KMS-11 (cell line): ENCODE measurements around the gene NELFB.

Experiments
- H2AFZ ChIP-seq: fragments of 200-600 bp; sonication (generic); 2 replicates; pipeline ENCODE4 v1.6.1; 2016; ENCODE audit warnings: antibody characterized with exemption, mixed run types, low read depth
- H3K27ac ChIP-seq: fragments of 200-600 bp; sonication (generic); 2 replicates; pipeline ENCODE4 v1.6.1; 2016; ENCODE audit warnings: mild to moderate bottlenecking, mixed run types
- H3K27me3 ChIP-seq: fragments of 200-600 bp; sonication (generic); 2 replicates; pipeline ENCODE4 v1.6.1; 2017; ENCODE audit warnings: mild to moderate bottlenecking, low read depth, mixed run types, moderate library complexity; ENCODE audit not compliant: insufficient read depth
- H3K36me3 ChIP-seq: fragments of 200-600 bp; sonication (generic); 2 replicates; pipeline ENCODE4 v1.6.1; 2017; ENCODE audit warnings: mild to moderate bottlenecking, mixed run types; ENCODE audit not compliant: insufficient read depth
- H3K4me1 ChIP-seq: fragments of 200-600 bp; sonication (generic); 2 replicates; pipeline ENCODE4 v1.6.1; 2016; ENCODE audit warnings: mild to moderate bottlenecking, low read depth, mixed run types; ENCODE audit not compliant: poor library complexity, severe bottlenecking
- H3K4me2 ChIP-seq: fragments of 200-600 bp; sonication (generic); 2 replicates; pipeline ENCODE4 v1.7.0; 2016; ENCODE audit warnings: mild to moderate bottlenecking, mixed run types
- H3K4me3 ChIP-seq: fragments of 200-600 bp; sonication (generic); IDR thresholded peaks from 2 replicates; pipeline ENCODE4 v1.6.1; 2017; ENCODE audit warnings: low read depth, low read length, mixed read lengths; ENCODE audit not compliant: insufficient read depth
- H3K79me2 ChIP-seq: fragments of 200-600 bp; sonication (generic); 2 replicates; pipeline ENCODE4 v1.6.1; 2016; ENCODE audit warnings: low read depth, mixed run types; ENCODE audit not compliant: insufficient read depth
- H3K9ac ChIP-seq: fragments of 200-600 bp; sonication (generic); 2 replicates; pipeline ENCODE4 v1.6.1; 2016; ENCODE audit warnings: mild to moderate bottlenecking, mixed run types
- H4K20me1 ChIP-seq: fragments of 200-600 bp; sonication (generic); 2 replicates; pipeline ENCODE4 v1.6.1; 2016; ENCODE audit warnings: mild to moderate bottlenecking, mixed run types; ENCODE audit not compliant: insufficient read depth
- TF ChIP-seq, protein P1 (sequence below): fragments of 200-600 bp; sonication (generic); conservative IDR thresholded peaks from 2 replicates; pipeline ENCODE4 v1.6.1; 2017; ENCODE audit warnings: low read depth, mild to moderate bottlenecking, antibody characterized with exemption, low read length, moderate library complexity, mixed read lengths

NELFB gene

DNA sequence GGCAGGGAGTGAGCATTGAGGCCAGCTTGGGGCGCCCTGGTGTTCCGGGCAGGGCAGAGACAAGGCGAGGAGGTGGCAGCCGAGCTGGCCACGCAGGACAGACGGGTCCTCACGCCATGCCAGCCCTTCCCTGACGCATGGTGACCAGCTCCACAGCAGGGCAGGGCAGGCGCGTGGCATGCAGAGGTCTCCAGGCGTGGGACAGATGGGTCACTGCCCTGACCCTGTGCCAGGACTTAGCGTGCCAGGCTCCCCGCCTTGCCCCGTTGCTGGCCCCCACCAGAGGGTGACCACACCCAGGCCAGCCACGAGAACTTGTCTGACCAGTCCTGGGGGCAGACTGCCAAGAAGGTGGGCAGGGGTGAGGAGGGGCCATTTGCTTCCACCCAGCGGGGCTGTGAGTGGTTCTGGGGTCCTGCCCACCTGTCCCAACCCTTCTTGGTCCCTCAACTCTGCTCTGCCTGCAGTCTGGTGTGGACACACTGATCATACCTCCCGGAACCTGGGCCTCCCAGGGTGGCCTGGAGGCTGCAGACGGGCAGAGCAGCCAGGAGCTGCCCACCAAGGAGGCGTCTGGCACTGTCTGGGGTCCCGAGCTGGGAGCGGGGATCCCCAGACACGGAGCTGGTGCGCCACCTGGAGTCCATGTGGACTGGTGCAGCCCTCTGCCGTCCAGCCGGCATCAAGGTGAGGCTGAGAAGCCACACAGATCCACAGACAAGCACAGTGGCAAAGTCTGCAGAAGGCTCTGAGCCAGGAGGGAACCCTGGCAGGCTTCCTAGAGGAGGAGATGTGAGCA, 27.9 kb upstream of the NELFB start, which contains the start of gene RNF224:
Gene RNF224, plus strand, starts transcription at position 449 of the 799 bp plus-strand sequence. CDS start 834 bp downstream, outside the sequence.
- no peaks in the 10 kb centered on the region for H3K79me2 ChIP-seq
- H2AFZ ChIP-seq, result no peak within 1 kb of the TSS; the same call in 1 of the 2 replicates
- peaks cover 10% of the 10 kb centered on the region for H3K4me1 ChIP-seq
- H3K27me3 ChIP-seq, result peaks cover 33% of the 10 kb centered on the region
- H3K4me2 ChIP-seq, result no peak within 1 kb of the TSS
- H4K20me1 ChIP-seq, result no peaks in the 10 kb centered on the region
- TF ChIP-seq, protein P1, sequence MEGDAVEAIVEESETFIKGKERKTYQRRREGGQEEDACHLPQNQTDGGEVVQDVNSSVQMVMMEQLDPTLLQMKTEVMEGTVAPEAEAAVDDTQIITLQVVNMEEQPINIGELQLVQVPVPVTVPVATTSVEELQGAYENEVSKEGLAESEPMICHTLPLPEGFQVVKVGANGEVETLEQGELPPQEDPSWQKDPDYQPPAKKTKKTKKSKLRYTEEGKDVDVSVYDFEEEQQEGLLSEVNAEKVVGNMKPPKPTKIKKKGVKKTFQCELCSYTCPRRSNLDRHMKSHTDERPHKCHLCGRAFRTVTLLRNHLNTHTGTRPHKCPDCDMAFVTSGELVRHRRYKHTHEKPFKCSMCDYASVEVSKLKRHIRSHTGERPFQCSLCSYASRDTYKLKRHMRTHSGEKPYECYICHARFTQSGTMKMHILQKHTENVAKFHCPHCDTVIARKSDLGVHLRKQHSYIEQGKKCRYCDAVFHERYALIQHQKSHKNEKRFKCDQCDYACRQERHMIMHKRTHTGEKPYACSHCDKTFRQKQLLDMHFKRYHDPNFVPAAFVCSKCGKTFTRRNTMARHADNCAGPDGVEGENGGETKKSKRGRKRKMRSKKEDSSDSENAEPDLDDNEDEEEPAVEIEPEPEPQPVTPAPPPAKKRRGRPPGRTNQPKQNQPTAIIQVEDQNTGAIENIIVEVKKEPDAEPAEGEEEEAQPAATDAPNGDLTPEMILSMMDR, result peak; percentile 95
- H3K9ac ChIP-seq, result no peak within 1 kb of the TSS
- H3K36me3 ChIP-seq, result no peaks in the 10 kb centered on the region
- H3K27ac ChIP-seq, result no peak within 1 kb of the TSS
- no peak within 1 kb of the TSS for H3K4me3 ChIP-seq

DNA sequence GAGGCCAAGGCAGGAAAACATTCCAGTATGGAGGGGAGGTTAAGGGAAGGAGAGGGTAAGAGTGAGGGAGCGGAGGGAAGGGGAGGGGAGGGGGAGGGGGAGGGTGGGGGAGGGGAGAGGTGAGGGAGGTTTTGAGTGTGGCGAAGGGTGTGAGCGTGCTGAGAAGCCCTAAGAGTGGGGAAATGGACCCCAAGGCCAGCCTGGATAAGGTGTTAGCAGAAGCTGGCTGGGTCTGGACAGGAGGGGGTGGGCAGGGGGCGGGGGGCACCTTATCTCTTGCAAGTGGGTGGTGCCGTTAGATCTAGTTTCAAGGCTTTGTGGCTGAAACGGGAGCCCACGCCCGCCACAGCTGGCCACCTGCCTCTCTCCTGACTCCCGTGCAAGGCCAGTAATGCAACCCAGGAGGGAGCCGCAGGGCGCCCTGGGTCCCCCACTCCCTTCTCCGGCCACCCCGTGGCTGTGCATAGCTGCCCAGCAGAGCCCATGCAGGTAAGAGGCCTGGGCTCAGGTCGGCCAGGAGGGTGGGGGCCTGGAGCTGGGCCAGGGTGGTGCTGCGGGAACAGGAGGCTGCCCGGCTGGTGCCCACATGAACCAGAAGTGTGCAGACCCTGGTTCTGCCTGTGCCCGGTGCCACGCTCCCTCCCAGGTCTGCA, 27.1 kb upstream of the NELFB start:
- peaks cover 38% of the 10 kb centered on the region for H3K27me3 ChIP-seq
- H3K27ac ChIP-seq, result no peak overlapping the region
- H3K9ac ChIP-seq, result no peak overlapping the region
- H4K20me1 ChIP-seq, result no peaks in the 10 kb centered on the region
- no peak overlapping the region for H3K4me3 ChIP-seq
- H3K79me2 ChIP-seq, result no peaks in the 10 kb centered on the region
- no peak overlapping the region for H3K4me2 ChIP-seq
- H3K36me3 ChIP-seq, result no peaks in the 10 kb centered on the region
- TF ChIP-seq, protein P1, result no peak
- H3K4me1 ChIP-seq, result peaks cover 7% of the 10 kb centered on the region
- no peak overlapping the region for H2AFZ ChIP-seq

DNA sequence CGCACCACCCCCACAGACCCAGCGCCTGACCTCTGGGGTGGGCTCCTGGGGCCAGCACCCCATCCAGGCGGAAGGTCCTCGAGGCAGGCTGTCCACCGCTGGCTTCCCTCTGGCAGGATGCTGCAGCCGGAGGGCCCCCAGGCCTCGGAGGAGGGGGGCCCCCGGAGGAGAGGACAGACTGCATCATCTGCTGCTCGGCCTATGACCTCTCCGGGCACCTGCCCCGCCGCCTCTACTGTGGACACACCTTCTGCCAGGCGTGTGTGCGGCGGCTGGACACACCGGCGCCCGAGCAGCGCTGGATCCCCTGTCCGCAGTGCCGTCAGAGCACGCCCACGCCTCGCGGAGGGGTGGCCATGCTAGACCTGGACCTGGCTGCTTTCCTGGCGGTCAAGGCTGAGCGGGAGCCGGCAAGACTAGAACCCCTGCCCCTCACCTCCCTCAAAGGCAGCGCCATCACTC, 26.6 kb upstream of the NELFB start:
- H3K36me3 ChIP-seq, result no peaks in the 10 kb centered on the region
- H2AFZ ChIP-seq, result no peak overlapping the region
- no peak overlapping the region for H3K4me3 ChIP-seq
- H3K9ac ChIP-seq, result no peak overlapping the region
- no peak overlapping the region for H3K4me2 ChIP-seq
- TF ChIP-seq, protein P1, result no peak
- H3K4me1 ChIP-seq, result peaks cover 6% of the 10 kb centered on the region
- no peaks in the 10 kb centered on the region for H3K79me2 ChIP-seq
- peaks cover 42% of the 10 kb centered on the region for H3K27me3 ChIP-seq
- no peaks in the 10 kb centered on the region for H4K20me1 ChIP-seq
- no peak overlapping the region for H3K27ac ChIP-seq

DNA sequence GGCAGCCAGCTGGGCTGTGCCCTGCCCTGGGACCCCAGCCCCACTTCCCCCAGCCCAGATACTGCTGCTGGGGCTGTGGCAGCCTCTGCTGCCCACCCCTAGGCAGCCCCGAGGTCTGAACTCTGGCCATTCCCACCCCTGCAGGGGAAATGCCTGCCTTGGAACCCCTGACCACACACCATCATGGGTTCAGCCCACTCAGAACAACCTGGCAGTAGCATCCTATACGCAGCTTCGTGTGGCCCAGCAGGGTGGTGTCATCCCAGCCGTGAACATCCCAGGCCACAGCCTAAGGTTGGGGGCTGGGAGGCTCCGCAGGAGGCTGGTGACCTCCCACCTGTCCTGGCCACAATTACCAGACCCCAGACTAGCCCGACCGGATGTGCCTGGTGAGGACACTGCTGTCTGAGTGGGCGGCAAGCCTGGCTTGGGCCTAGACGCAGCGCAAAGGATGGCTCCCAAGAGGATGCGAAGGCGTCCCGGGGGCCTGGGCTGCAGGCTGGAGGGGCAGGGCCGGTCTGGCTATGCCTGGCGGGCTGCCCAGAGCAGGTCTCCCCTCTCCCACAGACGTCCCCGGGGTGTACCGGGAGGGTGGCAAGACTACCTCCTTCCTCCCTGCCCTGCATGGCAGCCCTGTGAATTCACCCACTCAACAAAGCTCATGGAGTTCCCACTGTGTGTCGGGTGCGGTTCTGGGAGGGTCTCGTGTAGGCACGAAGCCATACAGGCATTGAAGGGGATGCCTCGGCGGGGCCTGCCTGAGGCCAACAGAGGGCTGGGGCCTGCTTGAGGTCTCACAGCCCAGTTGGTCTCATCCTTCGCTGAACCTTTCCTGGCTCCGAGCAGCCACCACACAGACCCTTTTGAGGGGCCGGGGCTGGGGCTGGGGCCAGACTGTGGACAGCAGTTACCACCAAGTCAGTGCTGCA, 25.9 kb upstream of the NELFB start:
- H3K36me3 ChIP-seq, result no peaks in the 10 kb centered on the region
- no peaks in the 10 kb centered on the region for H3K79me2 ChIP-seq
- no peaks in the 10 kb centered on the region for H4K20me1 ChIP-seq
- TF ChIP-seq, protein P1, result no peak
- H3K4me2 ChIP-seq, result no peak overlapping the region
- peaks cover under 1% of the 10 kb centered on the region for H3K4me1 ChIP-seq
- H3K9ac ChIP-seq, result no peak overlapping the region
- no peak overlapping the region for H2AFZ ChIP-seq
- no peak overlapping the region for H3K4me3 ChIP-seq
- H3K27me3 ChIP-seq, result peaks cover 44% of the 10 kb centered on the region
- H3K27ac ChIP-seq, result no peak overlapping the region
